ENCODE measurements around the gene CLCF1.

CLCF1 gene

DNA sequence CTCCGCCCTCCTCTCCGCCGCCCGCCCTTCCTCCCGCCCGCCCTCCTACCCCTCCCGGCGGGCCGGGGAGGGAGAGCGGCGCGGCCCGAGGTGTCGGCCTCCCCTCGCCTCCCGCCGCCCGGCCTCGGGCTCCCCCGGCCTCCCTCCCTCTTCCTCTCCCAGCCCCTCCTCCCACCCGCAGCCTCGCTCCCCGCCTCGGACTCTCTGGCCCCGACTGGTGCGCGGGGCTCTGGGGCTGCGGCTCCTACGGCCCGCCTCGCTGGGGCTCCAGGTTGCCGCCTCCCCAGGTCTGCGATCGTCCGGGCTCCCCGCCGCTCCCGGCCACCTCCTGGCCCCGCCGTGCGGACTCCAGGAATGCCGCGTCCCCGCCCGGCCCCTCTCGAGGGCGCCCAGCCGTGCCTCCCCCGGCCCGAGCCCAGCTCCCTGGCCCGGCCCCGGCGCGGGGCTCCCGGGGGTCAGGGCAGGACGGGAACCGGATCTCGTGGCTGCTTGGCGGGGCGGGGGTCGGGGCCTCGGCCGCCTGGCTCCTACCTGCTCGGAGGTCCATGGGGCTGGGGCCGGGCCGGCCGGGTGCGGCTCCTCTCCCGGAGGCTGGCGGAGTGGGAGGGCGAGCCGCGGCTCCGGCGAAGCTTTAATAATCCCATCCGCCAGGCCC, at the start of gene CLCF1:
CLCF1 (minus strand) TSS at position 606 of the 655 bp plus-strand sequence; CDS start at position 547, 59 bp downstream.
- Mint-ChIP-seq H3K9me3 (no peaks in the 10 kb centered on the region), H3K27me3 (ENCODE audit: low read depth) (peaks cover 36% of the 10 kb centered on the region), H3K4me1 (peaks cover 57% of the 10 kb centered on the region), H3K27ac (peak within 1 kb of the TSS; percentile 97 to 99 (median 99)), H3K36me3 (ENCODE audit: low read depth) (no peaks in the 10 kb centered on the region), H3K4me3 (peak within 1 kb of the TSS; percentile 87 to 93 (median 93))
- TF ChIP-seq, protein P1, sequence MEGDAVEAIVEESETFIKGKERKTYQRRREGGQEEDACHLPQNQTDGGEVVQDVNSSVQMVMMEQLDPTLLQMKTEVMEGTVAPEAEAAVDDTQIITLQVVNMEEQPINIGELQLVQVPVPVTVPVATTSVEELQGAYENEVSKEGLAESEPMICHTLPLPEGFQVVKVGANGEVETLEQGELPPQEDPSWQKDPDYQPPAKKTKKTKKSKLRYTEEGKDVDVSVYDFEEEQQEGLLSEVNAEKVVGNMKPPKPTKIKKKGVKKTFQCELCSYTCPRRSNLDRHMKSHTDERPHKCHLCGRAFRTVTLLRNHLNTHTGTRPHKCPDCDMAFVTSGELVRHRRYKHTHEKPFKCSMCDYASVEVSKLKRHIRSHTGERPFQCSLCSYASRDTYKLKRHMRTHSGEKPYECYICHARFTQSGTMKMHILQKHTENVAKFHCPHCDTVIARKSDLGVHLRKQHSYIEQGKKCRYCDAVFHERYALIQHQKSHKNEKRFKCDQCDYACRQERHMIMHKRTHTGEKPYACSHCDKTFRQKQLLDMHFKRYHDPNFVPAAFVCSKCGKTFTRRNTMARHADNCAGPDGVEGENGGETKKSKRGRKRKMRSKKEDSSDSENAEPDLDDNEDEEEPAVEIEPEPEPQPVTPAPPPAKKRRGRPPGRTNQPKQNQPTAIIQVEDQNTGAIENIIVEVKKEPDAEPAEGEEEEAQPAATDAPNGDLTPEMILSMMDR (IDR thresholded peaks at IDR 0.05; ENCODE audit: unreplicated experiment in 3 of 3), result no peak

DNA sequence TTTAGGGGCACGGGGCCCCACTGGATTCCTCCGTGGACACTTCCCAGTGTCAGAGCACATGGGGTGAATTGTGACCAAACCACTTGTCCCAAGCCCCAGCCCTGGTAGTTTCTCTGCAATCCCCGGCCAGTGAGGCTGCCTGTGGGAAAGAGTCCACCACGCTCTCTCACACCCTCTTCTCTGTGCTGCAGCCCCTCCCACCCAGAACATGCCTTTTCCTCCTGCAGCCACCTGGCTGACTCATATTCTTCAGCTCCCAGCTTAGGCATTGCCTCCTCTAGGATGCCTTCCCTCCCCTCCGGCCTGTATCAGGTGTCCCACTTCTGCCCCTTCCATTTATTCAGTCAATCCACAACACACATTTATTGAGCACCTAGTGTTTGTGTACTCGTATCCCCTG, 49.5 kb upstream of the CLCF1 start:
- Mint-ChIP-seq H3K4me3 (peak overlapping the region; percentile 49 to 62 (median 49)), H3K27ac (peak overlapping the region in 2 of 3 experiments; percentile 53 to 74), H3K9me3 (no peaks in the 10 kb centered on the region), H3K36me3 (ENCODE audit: low read depth) (no peaks in the 10 kb centered on the region), H3K27me3 (ENCODE audit: low read depth) (peaks cover 2% of the 10 kb centered on the region), H3K4me1 (peaks cover 8% of the 10 kb centered on the region)
- TF ChIP-seq, protein P1 (IDR thresholded peaks at IDR 0.05; ENCODE audit: unreplicated experiment in 3 of 3), result no peak

DNA sequence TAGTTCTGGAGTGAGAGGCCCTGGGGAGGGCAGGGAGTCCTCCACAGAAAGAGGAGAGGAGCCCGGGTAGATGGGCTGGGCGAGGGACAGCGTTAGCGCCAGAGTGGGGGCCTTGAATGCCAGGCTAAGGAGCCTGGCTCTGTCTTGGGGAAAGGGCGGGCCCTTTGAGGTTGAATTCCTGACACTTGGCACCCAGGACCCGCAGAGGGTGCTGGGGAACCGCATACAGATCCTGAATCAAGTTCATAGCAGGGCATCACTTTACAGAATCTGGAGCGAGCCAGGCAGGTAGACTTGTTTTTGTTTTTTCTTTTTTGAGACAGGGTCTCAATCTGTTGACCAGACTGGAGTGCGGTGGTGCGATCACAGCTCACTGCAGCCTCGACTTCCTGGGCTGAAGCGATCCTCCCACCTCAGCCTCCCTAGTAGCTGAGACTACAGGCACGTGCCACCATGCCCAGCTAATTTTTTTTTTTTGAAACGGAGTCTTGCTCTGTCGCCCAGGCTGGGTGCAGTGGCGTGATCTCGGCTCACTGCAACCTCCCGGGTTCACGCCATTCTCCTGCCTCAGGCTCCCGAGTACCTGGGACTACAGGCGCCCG, 48.1 kb upstream of the CLCF1 start:
- TF ChIP-seq, protein P1 (IDR thresholded peaks at IDR 0.05; ENCODE audit: unreplicated experiment in 3 of 3), result no peak
- Mint-ChIP-seq H3K9me3 (no peaks in the 10 kb centered on the region), H3K4me1 (peaks cover 13% of the 10 kb centered on the region), H3K36me3 (ENCODE audit: low read depth) (no peaks in the 10 kb centered on the region), H3K4me3 (peak overlapping the region; percentile 72 to 82 (median 77)), H3K27me3 (ENCODE audit: low read depth) (peaks cover 10% of the 10 kb centered on the region), H3K27ac (peak overlapping the region; percentile 55 to 93 (median 90))

DNA sequence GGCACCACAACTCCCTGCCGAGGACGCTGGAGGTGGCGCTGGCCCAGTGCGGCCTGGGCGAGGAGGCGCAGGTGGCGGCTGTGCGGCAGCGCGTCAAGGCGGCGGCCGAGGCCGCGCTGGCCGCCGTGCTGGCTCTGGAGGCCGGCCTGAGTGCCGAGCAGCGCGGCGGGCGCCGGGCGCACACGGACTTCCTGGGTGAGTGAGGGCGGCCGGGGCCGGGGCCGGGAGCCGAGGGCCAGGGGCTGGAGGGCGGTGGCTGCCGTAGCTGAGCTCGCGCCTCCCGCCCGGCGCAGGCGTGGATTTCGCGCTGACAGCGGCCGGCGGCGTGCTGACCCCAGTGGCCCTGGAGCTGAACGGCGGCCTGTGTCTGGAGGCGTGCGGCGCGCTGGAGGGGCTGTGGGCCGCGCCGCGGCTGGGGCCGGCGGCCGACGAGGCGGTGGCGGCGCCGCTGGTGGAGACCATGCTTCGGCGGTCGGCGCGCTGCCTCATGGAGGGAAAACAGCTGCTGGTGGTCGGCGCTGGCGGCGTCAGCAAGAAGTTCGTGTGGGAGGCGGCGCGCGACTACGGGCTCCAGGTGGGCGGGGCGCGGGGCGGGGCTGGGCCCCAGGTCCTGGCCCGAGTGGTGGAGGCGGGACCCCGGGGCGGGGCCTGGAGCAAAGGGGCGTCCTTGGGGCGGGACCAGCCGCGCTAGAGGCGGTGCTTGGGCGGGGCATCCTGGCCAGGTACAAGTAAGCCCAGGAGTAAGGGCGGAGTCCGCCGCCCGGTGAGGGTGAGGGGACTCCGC, 47.4 kb upstream of the CLCF1 start:
- peaks cover 19% of the 10 kb centered on the region for H3K4me1 Mint-ChIP-seq
- H3K27ac Mint-ChIP-seq, result peak overlapping the region; percentile 55 to 93 (median 90)
- H3K4me3 Mint-ChIP-seq, result peak overlapping the region; percentile 72 to 82 (median 77)
- no peaks in the 10 kb centered on the region for H3K9me3 Mint-ChIP-seq
- H3K27me3 Mint-ChIP-seq (ENCODE audit: low read depth), result peaks cover 17% of the 10 kb centered on the region
- TF ChIP-seq, protein P1 (IDR thresholded peaks at IDR 0.05; ENCODE audit: unreplicated experiment in 3 of 3), result no peak
- no peaks in the 10 kb centered on the region for H3K36me3 Mint-ChIP-seq (ENCODE audit: low read depth)

DNA sequence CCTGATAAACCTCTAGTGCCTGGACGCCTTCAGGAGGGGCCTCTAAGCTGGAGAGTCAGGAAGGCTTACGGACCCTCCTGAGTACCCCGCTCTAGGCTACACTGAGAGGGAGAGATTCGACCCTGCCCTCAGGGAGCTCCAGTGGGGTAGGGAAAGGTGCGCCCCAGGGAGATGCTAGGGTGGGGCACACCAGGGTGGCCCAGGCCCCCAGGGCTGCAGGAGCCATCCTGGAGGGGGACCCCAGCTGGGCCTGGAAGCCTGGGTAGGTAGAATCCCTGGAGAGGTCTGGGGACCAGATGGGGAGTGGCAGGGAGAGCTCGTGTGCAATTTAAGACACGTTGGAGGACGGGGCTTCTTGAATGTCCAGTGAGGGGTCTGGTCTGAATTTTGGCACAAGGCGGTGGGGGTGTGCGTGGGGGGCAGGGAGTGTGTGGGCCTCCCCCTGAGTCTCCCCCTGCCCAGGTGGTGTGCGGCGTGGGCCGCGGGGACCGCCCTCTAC, 46.8 kb upstream of the CLCF1 start:
- Mint-ChIP-seq H3K4me3 (peak overlapping the region; percentile 77 to 83 (median 80)), H3K27ac (peak overlapping the region; percentile 48 to 91 (median 84)), H3K27me3 (ENCODE audit: low read depth) (peaks cover 18% of the 10 kb centered on the region), H3K4me1 (peaks cover 19% of the 10 kb centered on the region), H3K9me3 (no peaks in the 10 kb centered on the region), H3K36me3 (ENCODE audit: low read depth) (no peaks in the 10 kb centered on the region)
- TF ChIP-seq, protein P1 (IDR thresholded peaks at IDR 0.05; ENCODE audit: unreplicated experiment in 3 of 3), result no peak
